GM19463 (cell line): ENCODE data around the gene TP63.

ENCODE experiments used
- ATAC-seq: cut with Tn5 transposase; IDR thresholded peaks from one replicate; pipeline ENCODE4 v1.9.1; 2021; ENCODE audit warnings: mild to moderate bottlenecking, moderate library complexity; ENCODE audit not compliant: unreplicated experiment

Gene TP63

GRCh38 chr3:189772584-189772983 lies 141.4 kb downstream of the TP63 start:
- no peak for ATAC-seq

- ATAC-seq = no peak
Measured at GRCh38 chr3:189773056-189773455, 141.9 kb downstream of the TP63 start.

- no peak for ATAC-seq
Measured at GRCh38 chr3:189776149-189776824, 145.1 kb downstream of the TP63 start.

GRCh38 chr3:189778340-189778950 lies 147.3 kb downstream of the TP63 start:
- no peak for ATAC-seq

- ATAC-seq = no peak
Measured at GRCh38 chr3:189779166-189779565, 148.0 kb downstream of the TP63 start.

- ATAC-seq = no peak
Measured at GRCh38 chr3:189780546-189781270, 149.5 kb downstream of the TP63 start.

GRCh38 chr3:189781415-189781814 lies 150.2 kb downstream of the TP63 start:
- ATAC-seq = no peak

- no peak for ATAC-seq
Measured at GRCh38 chr3:189786479-189787064, 155.4 kb downstream of the TP63 start.

- no peak for ATAC-seq
Measured at GRCh38 chr3:189787191-189787590, 156.0 kb downstream of the TP63 start.

GRCh38 chr3:189787632-189788031 lies 156.4 kb downstream of the TP63 start:
- ATAC-seq = no peak

GRCh38 chr3:189789432-189789831 lies 158.2 kb downstream of the TP63 start:
- no peak for ATAC-seq

- no peak for ATAC-seq
Measured at GRCh38 chr3:189790658-189791057, 159.5 kb downstream of the TP63 start.

- ATAC-seq = no peak
Measured at GRCh38 chr3:189792046-189792929, 161.1 kb downstream of the TP63 start.

- ATAC-seq = no peak
Measured at GRCh38 chr3:189794518-189794917, 163.3 kb downstream of the TP63 start.

- ATAC-seq = no peak
Measured at GRCh38 chr3:189797103-189797750, 166.0 kb downstream of the TP63 start.

- ATAC-seq = no peak
Measured at GRCh38 chr3:189799366-189799765, 168.2 kb downstream of the TP63 start.

- ATAC-seq = no peak
Measured at GRCh38 chr3:189800436-189800835, 169.2 kb downstream of the TP63 start.

GRCh38 chr3:189803254-189803653 lies 172.1 kb downstream of the TP63 start:
- ATAC-seq = no peak

GRCh38 chr3:189805375-189806067 lies 174.3 kb downstream of the TP63 start:
- ATAC-seq = no peak
